Stimulated activated CD4-positive, alpha-beta T cell treated with anti-CD3 and anti-CD28 coated beads, TNF-alpha, amount 100 ng/mL, for 1 hour (primary cell): ENCODE data around the gene DNAH5.
"Not testable (repeated sequence)": the region's sequence is repeated elsewhere in the genome, so short reads cannot be mapped to it uniquely, and the experiment has no call there.

Experiments used
- DNase-seq, 3 donors: peaks; one replicate each; pipeline ENCODE4 v3.0.0-alpha.2; 2020; ENCODE audit warnings: low read depth in 3 of 3, low spot score in 1 of 3

The DNAH5 gene

GRCh38 chr5:13859270-13860065 is 85.0 kb downstream of the DNAH5 start:
- DNase-seq = no peak

- no peak for DNase-seq
Measured at GRCh38 chr5:13843175-13843846, 101.2 kb downstream of the DNAH5 start.

- DNase-seq = no peak
Measured at GRCh38 chr5:13833440-13833839, 111.0 kb downstream of the DNAH5 start.

- DNase-seq = no peak
Measured at GRCh38 chr5:13831351-13831750, 113.1 kb downstream of the DNAH5 start.

- no peak for DNase-seq
Measured at GRCh38 chr5:13830536-13830935, 114.0 kb downstream of the DNAH5 start.

GRCh38 chr5:13821366-13821765 is 123.1 kb downstream of the DNAH5 start:
- no peak for DNase-seq

- DNase-seq = no peak
Measured at GRCh38 chr5:13816126-13816525, 128.4 kb downstream of the DNAH5 start.

GRCh38 chr5:13814301-13814700 is 130.2 kb downstream of the DNAH5 start:
- no peak for DNase-seq

GRCh38 chr5:13809921-13810320 is 134.6 kb downstream of the DNAH5 start:
- DNase-seq = no peak

GRCh38 chr5:13804336-13804735 is 140.2 kb downstream of the DNAH5 start:
- no peak for DNase-seq

GRCh38 chr5:13798569-13798968 is 145.9 kb downstream of the DNAH5 start:
- DNase-seq = not testable (repeated sequence)

- no peak for DNase-seq
Measured at GRCh38 chr5:13785781-13786415, 158.6 kb downstream of the DNAH5 start.

GRCh38 chr5:13783726-13784125 is 160.8 kb downstream of the DNAH5 start:
- DNase-seq = no peak

- no peak for DNase-seq
Measured at GRCh38 chr5:13780081-13780480, 164.4 kb downstream of the DNAH5 start.

GRCh38 chr5:13773649-13774048 is 170.8 kb downstream of the DNAH5 start:
- DNase-seq = no peak

GRCh38 chr5:13771011-13771571 is 173.4 kb downstream of the DNAH5 start:
- no peak for DNase-seq

GRCh38 chr5:13766236-13766635 is 178.3 kb downstream of the DNAH5 start:
- no peak for DNase-seq

- no peak for DNase-seq
Measured at GRCh38 chr5:13763719-13764118, 180.8 kb downstream of the DNAH5 start.

- DNase-seq = no peak
Measured at GRCh38 chr5:13749766-13750165, 194.7 kb downstream of the DNAH5 start.

- DNase-seq = no peak
Measured at GRCh38 chr5:13746026-13746425, 198.5 kb downstream of the DNAH5 start.

GRCh38 chr5:13745508-13745907 is 199.0 kb downstream of the DNAH5 start:
- DNase-seq = no peak

GRCh38 chr5:13740471-13740870 is 204.0 kb downstream of the DNAH5 start:
- no peak for DNase-seq
